ENCODE measurements around the gene STK16. TPM values are rescaled to one million over a fixed set of nuclear protein-coding genes. Genes with fewer than 3 reads are reported as not detected.

Gene STK16
- total and polyA plus RNA-seq, 2 of the 13 experiments (the other 11 are each of a cell fraction or from before 2014, with no cell fraction given): 28.0 to 50.9 TPM

GRCh38 chr2:219298759-219299371 lies 53.6 kb downstream of the STK16 start (continued):
- TF ChIP-seq ZNF839 (CRISPR knock-in tag; IDR thresholded peaks at IDR 0.05; ENCODE audit: borderline replicate concordance) (peak; percentile 24; the same call in 1 of the 2 replicates), SRSF9 (IDR thresholded peaks at IDR 0.05; ENCODE audit: borderline replicate concordance, insufficient read depth, low read depth, low read length, poor library complexity, severe bottlenecking) (no peak), ARID5B (CRISPR knock-in tag; IDR thresholded peaks at IDR 0.05) (peak; percentile 39; the same call in 1 of the 2 replicates), HNF1A (IDR thresholded peaks at IDR 0.05; ENCODE audit: low read depth) (no peak), HNF1A (CRISPR knock-in tag; IDR thresholded peaks at IDR 0.05; ENCODE audit: borderline replicate concordance) (no peak), ELK4 (CRISPR knock-in tag; IDR thresholded peaks at IDR 0.05; ENCODE audit: borderline replicate concordance) (no peak), ZNF556 (CRISPR knock-in tag; IDR thresholded peaks at IDR 0.05; ENCODE audit: borderline replicate concordance) (no peak), ZNF792 (CRISPR knock-in tag; IDR thresholded peaks at IDR 0.05) (no peak), BCL6 (CRISPR knock-in tag; IDR thresholded peaks at IDR 0.05) (no peak), ZFX (CRISPR knock-in tag; IDR thresholded peaks at IDR 0.05; ENCODE audit: low read depth) (peak; percentile 80; the same call in 1 of the 2 replicates), KLF16 (CRISPR knock-in tag; IDR thresholded peaks at IDR 0.05) (no peak; a peak in 1 of 4 replicates), RFX5 (IDR thresholded peaks at IDR 0.05; ENCODE audit: low read depth, low read length) (no peak), ZNF782 (CRISPR knock-in tag; IDR thresholded peaks at IDR 0.05; ENCODE audit: borderline replicate concordance) (peak; percentile 82; the same call in 1 of the 2 replicates), TSC22D2 (CRISPR knock-in tag; IDR thresholded peaks at IDR 0.05; ENCODE audit: borderline replicate concordance) (no peak; the same call in 1 of the 2 replicates), PRMT3 (CRISPR knock-in tag; IDR thresholded peaks at IDR 0.05; ENCODE audit: borderline replicate concordance, low read depth) (no peak), PAWR (CRISPR knock-in tag; IDR thresholded peaks at IDR 0.05; ENCODE audit: borderline replicate concordance) (no peak), TRIM24 (CRISPR knock-in tag; IDR thresholded peaks at IDR 0.05) (no peak), ZNF329 (CRISPR knock-in tag; IDR thresholded peaks at IDR 0.05; ENCODE audit: low read depth) (peak; percentile 68; the same call in 1 of the 2 replicates), RARA (CRISPR knock-in tag; IDR thresholded peaks at IDR 0.05) (no peak), ZNF570 (CRISPR knock-in tag; IDR thresholded peaks at IDR 0.05; ENCODE audit: borderline replicate concordance) (no peak), KDM6A (CRISPR knock-in tag; IDR thresholded peaks at IDR 0.05; ENCODE audit: low read depth) (no peak)
